ENCODE measurements around the gene CENPB. TPM values are rescaled to one million over a fixed set of nuclear protein-coding genes. Genes with fewer than 3 reads are reported as not detected.
A peak's percentile ranks its signal among the peaks of the same experiment; 100 is the strongest.

Gene CENPB
- polyA plus RNA-seq, 1 donor (not counting 4 experiments of a cell fraction or from before 2014, with no cell fraction given), result 18.1 TPM

DNA sequence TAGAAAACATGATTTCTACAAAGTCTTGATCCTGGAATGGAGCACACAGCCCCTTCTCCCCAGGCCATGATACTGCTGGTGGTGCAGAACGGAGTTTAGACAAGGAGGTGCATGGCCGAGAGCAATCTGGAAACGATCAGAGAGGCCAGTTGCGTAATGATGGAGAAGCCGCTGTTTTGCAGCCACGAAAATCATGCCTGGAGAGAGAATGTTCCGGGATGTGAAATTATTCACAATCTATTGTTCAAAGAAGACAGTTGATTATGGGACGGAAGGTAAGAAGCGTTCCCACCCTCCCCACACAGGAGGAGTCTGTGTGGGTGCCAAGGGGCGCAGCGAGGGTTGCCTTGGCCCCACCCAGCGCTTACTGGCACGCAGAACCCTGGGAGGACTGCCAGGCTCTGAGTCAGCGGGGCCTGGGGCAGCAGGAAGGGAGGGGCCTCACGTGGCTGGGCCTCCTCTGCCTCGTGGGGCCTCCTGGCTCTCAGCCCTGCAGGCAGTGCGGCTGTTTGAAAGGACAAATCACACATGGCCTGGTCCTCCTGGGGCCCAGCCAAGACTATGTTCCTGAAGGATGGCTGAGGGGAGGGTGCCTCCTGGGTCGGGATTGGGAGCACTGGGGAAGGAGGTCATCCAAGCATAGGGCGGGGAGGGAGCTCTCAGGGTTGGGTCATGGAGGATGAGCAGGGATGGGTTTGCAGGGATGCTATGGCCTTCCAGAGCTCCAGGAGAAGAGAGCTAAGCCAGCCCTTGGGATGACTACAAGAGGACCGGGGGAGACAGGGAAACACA, 25.1 kb upstream of the CENPB start:
- Histone ChIP-seq H3K9ac (ENCODE audit: control insufficient read depth, extremely low read depth, insufficient read depth, low read length) (peak overlapping the region; percentile 83), H4K20me1 (ENCODE audit: control insufficient read depth, extremely low read depth, insufficient read depth, low read length) (no peaks in the 10 kb centered on the region), H3K9me3 (ENCODE audit: control insufficient read depth, low read depth, low read length) (no peaks in the 10 kb centered on the region), H3K27ac (ENCODE audit: control insufficient read depth, insufficient read depth, low read length) (peak overlapping the region; percentile 97), H3K9me1 (ENCODE audit: control insufficient read depth, extremely low read depth, insufficient read depth, low read length) (no peaks in the 10 kb centered on the region), H3K4me2 (ENCODE audit: control insufficient read depth, extremely low read depth, insufficient read depth, low read depth, low read length) (peak overlapping the region; percentile 80), H3K4me1 (ENCODE audit: control insufficient read depth, extremely low read depth, insufficient read depth, low read length) (peaks cover 45% of the 10 kb centered on the region), H3K79me2 (ENCODE audit: control insufficient read depth, insufficient read depth, low read length) (no peaks in the 10 kb centered on the region), H3K4me3 (ENCODE audit: control insufficient read depth in 2 of 3, extremely low read depth in 1 of 3, insufficient read depth in 2 of 3, low read depth in 1 of 3, low read length in 3 of 3) (peak overlapping the region; percentile 20 to 62 (median 35)), H3K36me3 (ENCODE audit: control insufficient read depth in 2 of 2, extremely low read depth in 1 of 2, insufficient read depth in 2 of 2, low read length in 2 of 2) (no peaks in the 10 kb centered on the region), H2AFZ (ENCODE audit: control insufficient read depth, low read length) (peak overlapping the region; percentile 40), H3K27me3 (ENCODE audit: control insufficient read depth, extremely low read depth, insufficient read depth, low read length) (no peaks in the 10 kb centered on the region)
- peak; percentile 95 for DNase-seq (ENCODE audit: low read depth, low spot score)
- dilution Hi-C loops (cut with MboI; ENCODE audit: extremely low pct_ligation_motif_present, low sequenced_read_pairs), result no loop called here
- peak; percentile 51 for FAIRE-seq
- TF ChIP-seq, protein P1, sequence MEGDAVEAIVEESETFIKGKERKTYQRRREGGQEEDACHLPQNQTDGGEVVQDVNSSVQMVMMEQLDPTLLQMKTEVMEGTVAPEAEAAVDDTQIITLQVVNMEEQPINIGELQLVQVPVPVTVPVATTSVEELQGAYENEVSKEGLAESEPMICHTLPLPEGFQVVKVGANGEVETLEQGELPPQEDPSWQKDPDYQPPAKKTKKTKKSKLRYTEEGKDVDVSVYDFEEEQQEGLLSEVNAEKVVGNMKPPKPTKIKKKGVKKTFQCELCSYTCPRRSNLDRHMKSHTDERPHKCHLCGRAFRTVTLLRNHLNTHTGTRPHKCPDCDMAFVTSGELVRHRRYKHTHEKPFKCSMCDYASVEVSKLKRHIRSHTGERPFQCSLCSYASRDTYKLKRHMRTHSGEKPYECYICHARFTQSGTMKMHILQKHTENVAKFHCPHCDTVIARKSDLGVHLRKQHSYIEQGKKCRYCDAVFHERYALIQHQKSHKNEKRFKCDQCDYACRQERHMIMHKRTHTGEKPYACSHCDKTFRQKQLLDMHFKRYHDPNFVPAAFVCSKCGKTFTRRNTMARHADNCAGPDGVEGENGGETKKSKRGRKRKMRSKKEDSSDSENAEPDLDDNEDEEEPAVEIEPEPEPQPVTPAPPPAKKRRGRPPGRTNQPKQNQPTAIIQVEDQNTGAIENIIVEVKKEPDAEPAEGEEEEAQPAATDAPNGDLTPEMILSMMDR (optimal IDR thresholded peaks at IDR 0.05 in 1 of 3, IDR thresholded peaks at IDR 0.05 in 1 of 3, conservative IDR thresholded peaks at IDR 0.05 in 1 of 3; ENCODE audit: extremely low read depth in 1 of 3, insufficient read depth in 2 of 3, low read length in 3 of 3), result no peak
- TF ChIP-seq EZH2 (IDR thresholded peaks at IDR 0.05; ENCODE audit: low read length), result no peak

DNA sequence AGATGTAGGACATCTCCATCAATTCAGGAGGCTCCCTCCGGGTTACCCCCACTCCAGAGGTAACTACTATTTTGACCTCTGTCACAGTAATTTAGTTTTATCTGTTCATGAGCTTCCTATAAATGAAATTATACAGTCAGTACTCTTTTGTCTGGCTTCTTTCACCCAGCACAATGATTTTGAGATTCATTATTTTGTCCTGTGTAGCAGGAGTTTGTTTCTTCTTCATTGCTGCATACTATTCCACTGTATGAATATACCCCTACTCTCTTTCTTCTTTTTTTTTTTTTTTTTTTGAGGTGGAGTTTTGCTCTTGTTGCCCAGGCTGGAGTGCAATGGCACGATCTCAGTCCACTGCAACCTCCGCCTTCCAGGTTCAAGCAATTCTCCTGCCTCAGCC, 22.0 kb upstream of the CENPB start:
- TF ChIP-seq, protein P1 (optimal IDR thresholded peaks at IDR 0.05 in 1 of 3, IDR thresholded peaks at IDR 0.05 in 1 of 3, conservative IDR thresholded peaks at IDR 0.05 in 1 of 3; ENCODE audit: extremely low read depth in 1 of 3, insufficient read depth in 2 of 3, low read length in 3 of 3), result no peak
- no peak for TF ChIP-seq EZH2 (IDR thresholded peaks at IDR 0.05; ENCODE audit: low read length)
- dilution Hi-C loops (cut with MboI; ENCODE audit: extremely low pct_ligation_motif_present, low sequenced_read_pairs), result no loop called here
- Histone ChIP-seq H2AFZ (ENCODE audit: control insufficient read depth, low read length) (no peak overlapping the region), H3K4me3 (ENCODE audit: control insufficient read depth in 2 of 3, extremely low read depth in 1 of 3, insufficient read depth in 2 of 3, low read depth in 1 of 3, low read length in 3 of 3) (no peak overlapping the region), H3K27me3 (ENCODE audit: control insufficient read depth, extremely low read depth, insufficient read depth, low read length) (no peaks in the 10 kb centered on the region), H4K20me1 (ENCODE audit: control insufficient read depth, extremely low read depth, insufficient read depth, low read length) (no peaks in the 10 kb centered on the region), H3K4me1 (ENCODE audit: control insufficient read depth, extremely low read depth, insufficient read depth, low read length) (peaks cover 71% of the 10 kb centered on the region), H3K27ac (ENCODE audit: control insufficient read depth, insufficient read depth, low read length) (peak overlapping the region; percentile 99), H3K79me2 (ENCODE audit: control insufficient read depth, insufficient read depth, low read length) (no peaks in the 10 kb centered on the region), H3K9me1 (ENCODE audit: control insufficient read depth, extremely low read depth, insufficient read depth, low read length) (no peaks in the 10 kb centered on the region), H3K4me2 (ENCODE audit: control insufficient read depth, extremely low read depth, insufficient read depth, low read depth, low read length) (peak overlapping the region; percentile 76), H3K36me3 (ENCODE audit: control insufficient read depth in 2 of 2, extremely low read depth in 1 of 2, insufficient read depth in 2 of 2, low read length in 2 of 2) (peaks cover 1 to 21% of the 10 kb centered on the region in 2 experiments), H3K9me3 (ENCODE audit: control insufficient read depth, low read depth, low read length) (no peaks in the 10 kb centered on the region), H3K9ac (ENCODE audit: control insufficient read depth, extremely low read depth, insufficient read depth, low read length) (peak overlapping the region; percentile 88)
- DNase-seq (ENCODE audit: low read depth, low spot score) (no peak), FAIRE-seq (no peak)

Measured in keratinocyte (primary cell).